Dendritic cell treated with granulocyte-macrophage colony-stimulating factor and Interleukin-4, amounts not matched to agents 40 ng/mL and 50 ng/mL, for 4 days (primary cell): Measurements from ENCODE around the gene TMEM174.
"Not testable (repeated sequence)": the region's sequence is repeated elsewhere in the genome, so short reads cannot be mapped to it uniquely, and the experiment has no call there.

Experiments
- H3K27ac Mint-ChIP-seq: one replicate; pipeline ENCODE4 v1.8.0; 2022; ENCODE audit warnings: mild to moderate bottlenecking, mixed read lengths
- H3K27me3 Mint-ChIP-seq: one replicate; pipeline ENCODE4 v1.8.0; 2022; ENCODE audit warnings: mild to moderate bottlenecking, mixed read lengths
- H3K36me3 Mint-ChIP-seq: one replicate; pipeline ENCODE4 v1.8.0; 2022; ENCODE audit warnings: low read depth, mixed read lengths
- H3K4me1 Mint-ChIP-seq: one replicate; pipeline ENCODE4 v1.8.0; 2022; ENCODE audit warnings: low read depth, mixed read lengths
- H3K4me3 Mint-ChIP-seq: one replicate; pipeline ENCODE4 v1.8.0; 2022; ENCODE audit warnings: mild to moderate bottlenecking, moderate library complexity, mixed read lengths
- H3K9me3 Mint-ChIP-seq: one replicate; pipeline ENCODE4 v1.8.0; 2022; ENCODE audit warnings: mixed read lengths
- intact Hi-C: fragments of 100-400 bp; cut with micrococcal nuclease; formaldehyde crosslinking; loops from one replicate; pipeline ENCODE4 v1.15.0; 2022

Gene TMEM174

DNA sequence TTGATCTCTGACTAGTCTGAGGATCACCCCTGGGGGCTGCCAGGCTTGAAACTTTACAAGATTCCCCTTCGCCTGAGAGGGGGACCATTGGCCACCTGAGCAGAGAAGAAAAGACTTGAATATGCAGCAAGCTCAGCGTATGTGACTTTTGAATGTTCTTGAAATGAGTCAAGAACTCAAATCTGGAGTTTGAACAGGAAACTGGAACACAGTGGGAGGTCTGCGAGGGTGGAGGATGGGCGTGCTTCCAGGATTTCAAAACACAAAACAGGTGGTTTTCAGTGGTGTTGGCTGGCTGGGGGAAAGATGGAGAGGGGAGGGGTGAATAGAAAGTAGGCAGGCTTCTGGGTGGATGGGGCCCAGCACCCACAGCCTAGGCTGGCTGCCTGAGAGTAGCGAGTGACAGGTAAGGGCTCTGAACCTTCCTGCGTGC, 40.6 kb downstream of the TMEM174 start:
- H3K9me3 Mint-ChIP-seq, result peaks cover 18% of the 10 kb centered on the region
- intact Hi-C loops, result no loop called here
- peaks cover 89% of the 10 kb centered on the region for H3K27me3 Mint-ChIP-seq
- H3K4me1 Mint-ChIP-seq, result peaks cover 14% of the 10 kb centered on the region
- H3K4me3 Mint-ChIP-seq, result no peak overlapping the region
- H3K36me3 Mint-ChIP-seq, result no peaks in the 10 kb centered on the region
- H3K27ac Mint-ChIP-seq, result no peak overlapping the region

DNA sequence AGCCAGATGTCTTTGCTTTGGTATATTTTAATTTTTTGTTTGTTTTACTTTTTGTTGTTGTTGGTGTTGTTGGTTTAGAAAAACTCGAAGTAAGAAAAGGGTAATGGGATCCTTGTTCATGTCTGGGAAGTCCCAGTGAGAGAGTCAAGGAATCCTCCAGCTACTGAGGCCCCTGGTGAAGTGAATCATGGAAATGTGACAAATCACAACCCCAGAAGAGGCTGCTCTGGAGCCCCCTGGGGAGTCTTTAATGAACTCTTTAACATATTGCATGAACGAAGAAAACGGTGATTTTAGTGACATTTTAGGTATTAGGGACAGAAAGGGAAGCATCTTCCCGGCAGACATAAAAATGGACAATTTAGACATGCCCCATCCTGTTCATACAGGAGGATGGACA, 41.3 kb downstream of the TMEM174 start:
- peaks cover 10% of the 10 kb centered on the region for H3K9me3 Mint-ChIP-seq
- H3K36me3 Mint-ChIP-seq, result no peaks in the 10 kb centered on the region
- H3K4me1 Mint-ChIP-seq, result peaks cover 14% of the 10 kb centered on the region
- peaks cover 92% of the 10 kb centered on the region for H3K27me3 Mint-ChIP-seq
- no peak overlapping the region for H3K4me3 Mint-ChIP-seq
- H3K27ac Mint-ChIP-seq, result no peak overlapping the region
- intact Hi-C loops, result no loop called here

DNA sequence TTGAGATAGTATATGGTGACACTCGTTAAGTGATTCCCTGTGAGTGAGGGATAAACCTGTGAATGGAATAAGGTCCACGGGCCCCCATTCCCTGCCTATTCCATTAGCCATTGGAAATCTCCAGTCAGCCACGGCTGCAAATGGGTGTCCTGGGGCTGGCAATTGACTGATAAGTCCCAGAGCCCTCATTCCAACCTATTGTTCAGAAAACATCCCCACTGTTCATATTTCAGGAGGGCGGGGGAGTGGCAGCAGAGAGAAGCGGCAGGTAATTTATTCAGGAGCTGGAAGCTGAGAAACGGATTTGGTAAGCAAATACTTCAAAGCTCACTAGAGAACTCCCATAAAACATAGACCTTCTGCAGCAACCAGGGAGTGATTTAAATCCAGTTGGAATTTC, 42.0 kb downstream of the TMEM174 start:
- peaks cover 89% of the 10 kb centered on the region for H3K27me3 Mint-ChIP-seq
- peaks cover 4% of the 10 kb centered on the region for H3K9me3 Mint-ChIP-seq
- H3K27ac Mint-ChIP-seq, result no peak overlapping the region
- no peaks in the 10 kb centered on the region for H3K36me3 Mint-ChIP-seq
- no peak overlapping the region for H3K4me3 Mint-ChIP-seq
- peaks cover 14% of the 10 kb centered on the region for H3K4me1 Mint-ChIP-seq
- intact Hi-C loops, result loop anchor here (5.0 kb wide), 1 partner anchor 237 kb away; no protein-coding TSS in a partner anchor

DNA sequence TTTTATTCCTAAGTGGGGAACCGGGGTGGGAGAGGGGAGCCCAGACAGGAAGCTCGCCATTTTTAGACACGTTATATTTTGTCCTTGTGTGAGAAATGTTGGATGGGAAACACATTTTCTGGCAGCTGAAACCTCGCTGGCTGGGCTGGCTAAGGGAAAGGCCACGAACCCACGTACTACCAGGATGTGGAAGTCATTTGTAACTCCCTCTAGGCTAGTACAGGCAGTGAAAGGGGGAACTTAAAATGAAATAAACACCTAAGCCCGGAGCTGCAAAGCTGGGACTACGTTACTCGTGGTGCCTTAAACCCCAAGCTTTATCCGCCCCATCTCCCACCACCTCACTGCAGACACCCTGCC, 42.5 kb downstream of the TMEM174 start:
- H3K27me3 Mint-ChIP-seq, result peaks cover 88% of the 10 kb centered on the region
- intact Hi-C loops, result loop anchor here (5.0 kb wide), 1 partner anchor 237 kb away; no protein-coding TSS in a partner anchor
- peaks cover 14% of the 10 kb centered on the region for H3K4me1 Mint-ChIP-seq

DNA sequence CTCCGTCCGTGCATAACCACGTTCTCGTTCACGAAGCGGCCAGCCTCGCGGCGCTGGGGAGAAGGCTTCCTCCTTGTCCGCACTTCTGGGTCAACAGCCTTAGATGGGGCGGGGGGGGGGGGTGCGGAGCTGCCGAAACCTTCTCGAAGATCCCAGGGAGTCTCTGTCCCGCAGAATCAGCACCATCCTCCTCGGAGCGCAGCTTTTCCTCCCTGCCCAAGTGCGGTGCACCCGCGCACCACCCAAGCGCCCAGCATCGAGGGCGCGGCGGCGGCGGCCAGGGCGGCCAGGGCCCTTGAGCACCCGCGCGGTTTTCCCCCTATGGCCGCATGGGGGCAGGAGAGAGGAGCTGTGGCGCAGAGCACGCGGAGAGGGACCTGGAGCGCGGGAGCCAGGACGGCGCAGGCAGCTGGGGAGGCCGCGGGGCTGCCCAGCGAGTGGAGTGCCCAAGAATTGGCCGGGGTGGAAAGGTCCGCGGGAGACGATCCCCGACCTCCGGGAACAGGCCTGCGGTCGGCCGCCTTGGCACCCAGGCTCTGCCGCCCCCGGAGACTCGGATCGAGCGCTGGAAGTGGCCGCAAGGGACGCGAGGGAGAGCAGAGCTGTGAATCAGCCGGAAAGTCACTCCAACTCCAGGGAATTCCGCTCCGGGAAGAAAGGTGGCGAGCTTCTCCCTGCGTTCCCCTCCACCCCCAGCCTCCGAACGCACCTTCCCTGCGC, 43.1 kb downstream of the TMEM174 start:
- Mint-ChIP-seq H3K9me3 (no peaks in the 10 kb centered on the region), H3K36me3 (no peaks in the 10 kb centered on the region), H3K27me3 (peaks cover 86% of the 10 kb centered on the region), H3K4me1 (peaks cover 14% of the 10 kb centered on the region), H3K27ac (no peak overlapping the region), H3K4me3 (peak overlapping the region; percentile 71)
- intact Hi-C loops, result loop anchor here (5.0 kb wide), 1 partner anchor 236 kb away; no protein-coding TSS in a partner anchor

More for the DNA sequence above, 42.5 kb downstream of the TMEM174 start:
- Mint-ChIP-seq H3K27ac (no peak overlapping the region), H3K9me3 (no peaks in the 10 kb centered on the region), H3K36me3 (no peaks in the 10 kb centered on the region), H3K4me3 (peak overlapping the region; percentile 71)

DNA sequence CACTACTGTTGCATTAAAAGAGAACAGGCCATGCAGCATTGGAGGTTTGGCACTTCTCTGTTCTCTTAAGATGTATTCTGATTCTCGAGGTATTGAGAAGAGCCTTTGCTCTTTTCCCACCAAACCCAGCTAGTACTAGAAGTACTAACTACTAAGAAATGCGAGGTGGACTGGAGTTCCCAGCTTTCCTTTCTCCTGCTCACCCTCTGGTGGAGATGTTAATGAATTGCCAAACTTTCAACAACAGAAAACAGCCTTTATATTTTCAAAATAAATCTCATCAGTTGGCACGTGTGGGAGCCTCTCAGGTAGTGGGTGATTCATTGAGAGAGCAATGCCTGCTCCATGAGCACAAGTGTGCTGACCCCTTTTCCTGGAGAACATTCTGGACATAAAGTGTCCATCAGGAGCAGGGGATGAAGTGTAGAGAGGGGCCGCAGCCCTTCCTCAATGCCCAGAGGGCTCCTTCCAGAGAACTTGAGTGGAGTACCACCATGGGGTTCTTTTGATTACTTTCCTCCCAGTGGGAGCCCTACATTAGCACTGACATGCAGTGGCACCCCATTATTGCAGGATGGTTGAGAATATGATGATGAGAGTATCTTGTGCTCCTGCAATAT, 45.7 kb downstream of the TMEM174 start:
- H3K27ac Mint-ChIP-seq, result no peak overlapping the region
- H3K9me3 Mint-ChIP-seq, result no peaks in the 10 kb centered on the region
- no peaks in the 10 kb centered on the region for H3K36me3 Mint-ChIP-seq
- intact Hi-C loops, result loop anchor here (5.0 kb wide), 1 partner anchor 234 kb away; no protein-coding TSS in a partner anchor
- peaks cover 78% of the 10 kb centered on the region for H3K27me3 Mint-ChIP-seq
- no peak overlapping the region for H3K4me3 Mint-ChIP-seq
- H3K4me1 Mint-ChIP-seq, result peaks cover 14% of the 10 kb centered on the region

DNA sequence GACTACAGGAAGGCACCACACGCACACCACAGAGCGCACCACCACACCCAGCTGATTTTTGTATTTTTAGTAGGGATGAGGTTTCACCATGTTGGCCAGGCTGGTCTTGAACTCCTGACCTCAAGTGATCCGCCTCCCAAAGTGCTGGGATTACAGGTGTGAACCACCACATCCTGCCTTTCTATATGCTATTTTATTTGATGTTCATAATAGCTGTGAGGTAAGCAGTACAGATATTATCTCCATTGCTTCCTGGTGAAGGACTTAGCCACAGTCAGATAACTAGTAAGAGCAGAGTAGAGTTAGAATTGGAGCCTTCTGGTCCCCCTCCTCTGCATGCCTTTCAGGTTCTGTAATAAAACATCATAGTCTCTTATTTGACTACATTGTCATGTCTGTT, 46.3 kb downstream of the TMEM174 start:
- intact Hi-C loops, result loop anchor here (5.0 kb wide), 1 partner anchor 233 kb away; no protein-coding TSS in a partner anchor
- H3K9me3 Mint-ChIP-seq, H3K4me3 Mint-ChIP-seq, H3K36me3 Mint-ChIP-seq, H3K27ac Mint-ChIP-seq: not testable (repeated sequence)
- peaks cover 75% of the 10 kb centered on the region for H3K27me3 Mint-ChIP-seq
- peaks cover 14% of the 10 kb centered on the region for H3K4me1 Mint-ChIP-seq

DNA sequence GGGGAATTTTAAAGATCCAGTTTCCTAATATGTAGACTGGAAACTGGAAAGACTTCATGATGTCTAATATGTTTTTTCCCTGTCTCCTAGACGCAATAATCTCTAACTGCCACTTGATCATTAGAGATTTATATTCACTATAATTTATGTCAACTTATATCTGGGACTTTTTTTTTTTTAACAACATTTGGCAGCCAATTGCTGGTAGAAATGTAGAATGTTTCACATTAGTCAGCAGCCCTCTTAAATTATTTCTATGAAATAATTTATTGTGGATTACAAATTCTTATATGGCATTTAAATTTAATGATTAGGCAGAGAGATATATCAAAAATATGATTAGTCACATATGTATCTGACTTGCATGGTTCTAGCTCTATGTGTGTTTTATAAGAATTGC, 48.2 kb downstream of the TMEM174 start:
- intact Hi-C loops, result no loop called here
- Mint-ChIP-seq H3K27ac (no peak overlapping the region), H3K4me1 (peaks cover 5% of the 10 kb centered on the region), H3K27me3 (peaks cover 69% of the 10 kb centered on the region), H3K4me3 (no peak overlapping the region), H3K36me3 (no peaks in the 10 kb centered on the region), H3K9me3 (no peaks in the 10 kb centered on the region)

DNA sequence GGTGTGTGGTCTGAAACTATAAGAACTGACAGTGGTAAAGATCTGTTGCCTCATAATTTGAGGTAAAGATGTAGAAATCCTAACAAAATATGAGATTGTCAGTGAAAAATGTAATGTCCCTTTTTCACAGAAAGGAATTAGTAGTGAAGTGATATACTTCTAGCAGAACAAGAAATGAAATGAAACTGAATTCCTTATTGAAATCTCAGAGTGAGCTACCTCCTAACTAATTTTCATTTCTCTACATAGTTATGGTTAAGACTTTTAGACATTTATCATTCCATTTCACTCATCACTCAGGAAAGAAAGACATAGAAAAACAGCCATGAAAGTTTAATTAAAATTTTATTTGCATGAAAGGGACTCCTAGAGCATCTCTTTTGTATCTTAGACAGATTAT, 48.7 kb downstream of the TMEM174 start:
- Mint-ChIP-seq H3K27ac (no peak overlapping the region), H3K4me1 (no peaks in the 10 kb centered on the region), H3K36me3 (no peaks in the 10 kb centered on the region), H3K9me3 (no peaks in the 10 kb centered on the region), H3K4me3 (no peak overlapping the region), H3K27me3 (peaks cover 68% of the 10 kb centered on the region)
- intact Hi-C loops, result no loop called here

DNA sequence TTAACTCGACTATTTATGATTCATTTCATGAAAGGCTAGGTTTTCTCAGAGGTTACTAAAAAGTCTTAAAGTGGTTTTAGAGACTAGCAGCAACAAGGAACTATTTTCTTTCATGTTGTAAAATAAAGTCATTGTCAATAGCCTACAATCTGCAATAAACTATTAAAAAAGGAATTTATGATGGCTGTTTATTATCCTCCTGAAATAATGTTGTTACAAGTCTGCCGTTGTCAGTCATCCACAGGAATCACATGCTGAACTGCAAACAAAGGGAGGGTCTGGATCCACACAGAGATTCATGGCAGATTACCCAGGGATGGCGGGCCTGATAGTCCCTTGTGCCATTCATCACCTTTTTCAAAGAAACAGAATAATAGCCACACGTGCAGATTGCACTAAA, 49.2 kb downstream of the TMEM174 start:
- H3K9me3 Mint-ChIP-seq, result no peaks in the 10 kb centered on the region
- intact Hi-C loops, result no loop called here
- no peak overlapping the region for H3K27ac Mint-ChIP-seq
- peaks cover 67% of the 10 kb centered on the region for H3K27me3 Mint-ChIP-seq
- no peaks in the 10 kb centered on the region for H3K4me1 Mint-ChIP-seq
- no peaks in the 10 kb centered on the region for H3K36me3 Mint-ChIP-seq
- H3K4me3 Mint-ChIP-seq, result no peak overlapping the region
